IgD-negative memory B cell (primary cell): ENCODE results near the gene PLPPR1. TPM values are rescaled to one million over a fixed set of nuclear protein-coding genes. Genes with fewer than 3 reads are reported as not detected.
"Not testable (repeated sequence)": the region's sequence is repeated elsewhere in the genome, so short reads cannot be mapped to it uniquely, and the experiment has no call there.

Experiments
- H3K27ac Mint-ChIP-seq, 3 donors: one replicate each; pipeline ENCODE4 v1.8.0; 2020 to 2022; ENCODE audit warnings: mild to moderate bottlenecking in 3 of 3, mixed read lengths in 3 of 3, moderate library complexity in 1 of 3
- H3K27me3 Mint-ChIP-seq: one replicate; pipeline ENCODE4 v1.8.0; 2021; ENCODE audit warnings: mixed read lengths
- H3K36me3 Mint-ChIP-seq: one replicate; pipeline ENCODE4 v1.8.0; 2020; ENCODE audit warnings: mild to moderate bottlenecking, mixed read lengths
- H3K4me1 Mint-ChIP-seq, 3 donors: one replicate each; pipeline ENCODE4 v1.8.0; 2020 to 2022; ENCODE audit warnings: mixed read lengths in 3 of 3, mild to moderate bottlenecking in 1 of 3
- H3K4me3 Mint-ChIP-seq, 4 donors: one replicate each; pipeline ENCODE4 v1.8.0; 2020 to 2022; ENCODE audit warnings: mild to moderate bottlenecking in 4 of 4, mixed read lengths in 4 of 4, moderate library complexity in 3 of 4
- H3K9me3 Mint-ChIP-seq, 3 donors: one replicate each; pipeline ENCODE4 v1.8.0; 2020 to 2021; ENCODE audit warnings: mixed read lengths in 3 of 3, mild to moderate bottlenecking in 1 of 3
- polyA plus RNA-seq: library from polyadenylated mRNA; unstranded; fragments of 300-500 nt; fragmentation: Illumina TruSeq; gene quantifications from one replicate; pipeline ENCODE4 v1.2.3, GENCODE V29; 2021

PLPPR1 gene
- polyA plus RNA-seq, 1 donor from 2014 or later = not detected

DNA sequence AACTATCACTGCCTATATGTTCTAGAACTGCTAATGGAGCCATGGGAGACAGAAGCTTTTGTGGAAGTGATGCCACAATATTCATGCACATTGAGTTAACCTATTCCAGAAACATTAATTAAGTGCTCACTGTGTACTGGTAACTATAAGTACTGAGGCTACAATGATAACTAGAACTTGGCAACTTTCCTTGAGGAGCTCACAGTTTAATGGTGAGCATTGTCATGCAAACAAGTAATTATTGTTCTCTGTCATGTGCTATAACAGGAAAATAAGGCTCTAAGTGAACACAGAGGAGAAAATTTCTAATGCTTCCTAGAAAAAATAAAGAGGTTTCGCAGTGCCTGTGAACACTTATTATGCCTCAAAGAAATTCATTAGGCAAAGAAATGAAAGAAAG, 214.1 kb downstream of the PLPPR1 start:
- H3K36me3 Mint-ChIP-seq = no peaks in the 10 kb centered on the region
- H3K4me3 Mint-ChIP-seq = no peak overlapping the region
- peaks cover 0 to 8% (median 2%) of the 10 kb centered on the region in 3 donors for H3K9me3 Mint-ChIP-seq
- H3K4me1 Mint-ChIP-seq = no peaks in the 10 kb centered on the region
- peaks cover 4% of the 10 kb centered on the region for H3K27me3 Mint-ChIP-seq
- no peak overlapping the region for H3K27ac Mint-ChIP-seq

DNA sequence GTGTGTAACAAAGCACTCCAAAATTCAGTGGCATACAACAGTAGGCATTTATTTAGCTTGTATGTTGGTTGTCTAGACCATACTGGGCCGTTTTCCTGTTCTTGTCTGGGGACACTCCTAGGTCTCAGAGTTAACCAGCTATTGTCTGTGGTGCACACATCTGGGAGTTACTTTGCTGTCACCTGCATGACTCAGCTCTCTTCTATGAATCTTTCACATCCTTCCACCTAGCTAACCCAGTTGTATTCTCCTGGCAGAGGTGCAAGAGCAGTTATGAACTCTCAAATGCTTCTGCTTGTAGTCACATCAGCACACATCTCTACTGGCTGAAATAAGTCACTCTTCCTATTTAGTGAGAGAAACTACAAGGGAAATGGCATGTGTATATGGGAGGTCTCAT, 218.2 kb downstream of the PLPPR1 start:
- H3K9me3 Mint-ChIP-seq = peaks cover 0 to 5% (median 2%) of the 10 kb centered on the region in 3 donors
- H3K4me3 Mint-ChIP-seq = no peak overlapping the region
- no peaks in the 10 kb centered on the region for H3K4me1 Mint-ChIP-seq
- peaks cover 4% of the 10 kb centered on the region for H3K27me3 Mint-ChIP-seq
- H3K36me3 Mint-ChIP-seq = no peaks in the 10 kb centered on the region
- no peak overlapping the region for H3K27ac Mint-ChIP-seq

DNA sequence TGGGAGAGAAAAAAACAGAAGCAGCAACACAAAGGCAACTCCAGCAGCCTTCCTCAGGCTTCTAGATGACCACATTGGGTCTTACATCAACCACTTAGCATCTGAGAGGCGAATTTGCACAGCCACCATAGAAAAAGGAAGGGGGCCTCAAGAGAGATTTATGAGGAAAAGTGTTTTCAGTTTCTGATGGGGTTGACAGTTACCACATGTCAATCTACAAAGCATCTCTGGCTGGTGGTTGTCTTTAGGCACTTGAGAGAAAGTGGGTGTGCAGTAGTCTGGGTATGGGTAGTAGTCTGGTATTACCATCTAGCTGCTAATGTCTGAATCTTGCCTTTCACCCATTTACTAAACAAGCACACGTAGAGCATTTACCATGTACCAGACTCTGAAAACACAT, 218.8 kb downstream of the PLPPR1 start:
- H3K27me3 Mint-ChIP-seq = peaks cover 4% of the 10 kb centered on the region
- H3K4me1 Mint-ChIP-seq = no peaks in the 10 kb centered on the region
- H3K4me3 Mint-ChIP-seq = no peak overlapping the region
- no peaks in the 10 kb centered on the region for H3K36me3 Mint-ChIP-seq
- no peak overlapping the region for H3K27ac Mint-ChIP-seq
- H3K9me3 Mint-ChIP-seq = peaks cover 0 to 5% (median 2%) of the 10 kb centered on the region in 3 donors

DNA sequence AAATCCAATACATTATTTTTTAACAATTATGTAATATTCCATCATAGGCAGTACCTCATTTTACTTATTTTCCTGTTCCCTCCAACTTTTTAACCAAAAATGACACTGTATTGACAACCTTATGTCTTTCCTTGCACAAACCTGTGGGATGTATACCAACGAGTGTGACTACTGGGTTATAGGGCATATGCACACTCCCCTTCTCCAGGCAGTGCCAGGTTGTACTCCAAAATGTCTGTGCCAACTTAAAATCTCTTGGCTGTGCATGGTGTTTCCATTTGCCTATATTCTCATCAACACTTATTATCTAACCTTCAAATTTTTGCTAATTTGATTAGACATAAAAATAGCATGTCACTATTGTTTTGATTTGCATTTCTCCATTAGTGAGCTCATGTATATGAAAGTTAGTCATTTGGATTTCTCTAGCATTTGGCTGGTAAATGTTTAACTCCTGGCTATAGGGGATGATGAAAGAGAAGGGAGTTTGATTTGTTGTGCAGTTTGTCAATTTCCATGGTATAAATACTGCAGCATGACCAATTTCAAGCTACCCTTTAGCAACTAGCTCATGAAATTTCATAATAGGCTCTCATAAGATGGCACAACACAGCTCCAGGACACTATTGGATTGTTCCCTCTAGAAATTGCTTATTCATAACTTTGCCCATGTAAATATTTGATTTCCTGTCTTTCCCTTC, 226.4 kb downstream of the PLPPR1 start:
- Mint-ChIP-seq H3K9me3 (peaks cover 0 to 2% (median 0%) of the 10 kb centered on the region in 3 donors), H3K27ac (no peak overlapping the region), H3K36me3 (no peaks in the 10 kb centered on the region), H3K4me3 (no peak overlapping the region), H3K4me1 (no peaks in the 10 kb centered on the region), H3K27me3 (no peaks in the 10 kb centered on the region)

DNA sequence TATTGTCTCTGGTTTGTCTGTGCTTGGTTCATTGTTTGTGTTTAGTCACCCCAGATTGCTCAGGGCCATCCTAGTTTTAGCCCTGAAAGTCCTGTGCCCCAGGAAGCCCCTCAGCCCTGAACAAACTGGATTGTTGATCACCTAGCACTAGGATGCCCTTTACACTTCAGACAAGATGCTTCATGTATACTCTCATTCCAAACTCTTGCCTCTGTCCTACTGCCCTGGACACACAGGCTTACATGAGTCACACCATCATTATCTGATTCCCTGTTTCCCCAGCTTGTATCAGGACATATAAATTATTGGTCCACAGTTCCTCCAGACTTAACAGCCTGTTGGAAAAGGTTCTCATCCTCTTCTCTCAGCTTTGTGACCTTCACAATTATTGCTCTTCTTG, 236.2 kb downstream of the PLPPR1 start:
- H3K4me3 Mint-ChIP-seq = no peak overlapping the region
- H3K27me3 Mint-ChIP-seq = no peaks in the 10 kb centered on the region
- H3K36me3 Mint-ChIP-seq = no peaks in the 10 kb centered on the region
- H3K27ac Mint-ChIP-seq = no peak overlapping the region
- no peaks in the 10 kb centered on the region for H3K9me3 Mint-ChIP-seq
- peaks cover 5 to 13% (median 7%) of the 10 kb centered on the region in 3 donors for H3K4me1 Mint-ChIP-seq

DNA sequence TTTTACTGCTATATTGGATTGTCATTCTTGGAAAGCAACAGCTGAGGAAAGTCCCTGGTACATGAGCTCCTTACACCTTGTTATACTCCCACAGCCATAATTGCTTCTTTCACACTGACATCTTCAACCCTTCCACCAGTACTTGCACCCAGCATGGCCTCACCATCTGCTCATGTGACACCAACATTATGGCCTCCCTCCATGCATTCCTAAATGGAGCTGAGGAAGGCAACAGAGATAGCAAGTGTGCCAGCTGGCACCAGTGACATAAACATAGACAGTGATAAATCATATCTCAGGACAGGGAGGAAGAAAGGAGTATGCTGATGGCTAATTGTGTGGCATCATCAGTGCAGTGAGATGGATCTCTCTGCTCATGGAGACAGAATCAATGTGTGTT, 236.7 kb downstream of the PLPPR1 start:
- Mint-ChIP-seq H3K27ac (no peak overlapping the region), H3K9me3 (no peaks in the 10 kb centered on the region), H3K4me1 (peaks cover 5 to 13% (median 7%) of the 10 kb centered on the region in 3 donors), H3K36me3 (no peaks in the 10 kb centered on the region), H3K4me3 (no peak overlapping the region), H3K27me3 (no peaks in the 10 kb centered on the region)

DNA sequence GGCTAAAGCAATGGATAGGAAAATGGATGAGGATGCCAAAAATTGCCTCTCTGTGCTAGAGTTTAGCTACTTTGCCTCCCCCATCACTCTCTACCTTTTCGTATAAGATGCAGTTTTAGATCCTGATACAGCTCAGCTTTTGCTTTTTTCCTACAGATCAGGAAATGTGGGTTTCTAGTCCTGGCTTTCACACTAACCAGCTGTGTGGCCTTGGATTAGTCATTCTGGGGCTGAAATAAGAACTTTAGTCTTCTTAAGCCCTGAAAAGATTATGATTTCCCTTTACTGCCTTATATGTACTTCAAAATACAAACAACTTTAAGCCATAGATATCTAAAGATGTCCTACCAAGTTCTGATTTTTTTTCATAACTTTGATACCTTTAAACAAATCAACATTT, 239.9 kb downstream of the PLPPR1 start:
- Mint-ChIP-seq H3K27me3 (no peaks in the 10 kb centered on the region), H3K36me3 (no peaks in the 10 kb centered on the region), H3K4me1 (peaks cover 5 to 13% (median 7%) of the 10 kb centered on the region in 3 donors), H3K4me3 (no peak overlapping the region), H3K9me3 (no peaks in the 10 kb centered on the region), H3K27ac (no peak overlapping the region)

DNA sequence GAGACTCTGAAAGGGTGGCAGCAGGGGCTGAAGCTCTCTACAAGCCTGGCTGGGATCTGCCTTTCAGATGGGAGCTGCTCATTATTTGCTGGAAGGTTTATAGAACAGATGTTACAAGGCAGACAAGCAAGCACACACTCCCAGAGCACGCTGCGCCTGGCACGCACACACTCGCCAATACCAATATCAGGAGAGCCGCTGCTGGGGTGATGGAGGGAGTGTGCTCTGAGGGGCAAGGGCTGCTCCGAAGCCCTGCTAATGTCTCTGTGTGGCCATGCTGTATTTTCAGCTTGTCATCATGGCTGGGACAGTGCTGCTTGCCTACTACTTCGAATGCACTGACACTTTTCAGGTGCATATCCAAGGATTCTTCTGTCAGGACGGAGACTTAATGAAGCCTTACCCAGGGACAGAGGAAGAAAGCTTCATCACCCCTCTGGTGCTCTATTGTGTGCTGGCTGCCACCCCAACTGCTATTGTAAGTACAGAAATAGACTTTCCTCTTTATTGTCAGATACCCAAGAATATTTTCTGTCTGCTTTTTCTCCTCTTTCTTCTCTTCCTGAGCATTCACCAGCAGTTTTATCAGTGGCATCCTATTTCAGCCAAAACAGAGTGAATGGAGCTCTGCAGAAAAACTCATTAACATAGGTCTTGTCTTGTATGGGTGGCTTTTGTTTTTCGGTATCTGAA, 241.2 kb downstream of the PLPPR1 start:
- no peaks in the 10 kb centered on the region for H3K36me3 Mint-ChIP-seq
- peak overlapping the region in 1 of 3 donors; percentile 48 for H3K27ac Mint-ChIP-seq
- no peaks in the 10 kb centered on the region for H3K27me3 Mint-ChIP-seq
- H3K4me1 Mint-ChIP-seq = peaks cover 8 to 16% (median 10%) of the 10 kb centered on the region in 3 donors
- H3K4me3 Mint-ChIP-seq = no peak overlapping the region
- no peaks in the 10 kb centered on the region for H3K9me3 Mint-ChIP-seq

DNA sequence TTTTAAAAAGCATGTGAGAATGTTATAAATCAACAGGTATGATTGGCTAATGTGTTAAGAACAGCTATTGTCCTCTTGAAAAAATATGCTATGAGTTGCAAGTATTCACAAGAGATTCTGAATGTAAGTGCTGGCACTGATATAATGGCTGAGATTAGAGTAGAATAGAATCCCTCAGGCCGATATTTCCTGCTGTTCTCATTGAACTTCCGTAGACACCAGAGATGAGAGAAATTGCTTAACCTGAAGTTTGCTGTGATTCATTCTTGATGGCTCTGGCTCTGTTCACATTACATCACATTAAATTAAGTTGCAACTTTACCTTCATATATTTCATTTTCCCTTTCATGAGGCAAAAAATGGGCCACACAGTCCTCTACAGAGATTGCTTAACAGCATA, 241.8 kb downstream of the PLPPR1 start:
- H3K36me3 Mint-ChIP-seq = no peaks in the 10 kb centered on the region
- no peak overlapping the region for H3K4me3 Mint-ChIP-seq
- peaks cover 12 to 21% (median 16%) of the 10 kb centered on the region in 3 donors for H3K4me1 Mint-ChIP-seq
- no peak overlapping the region for H3K27ac Mint-ChIP-seq
- H3K9me3 Mint-ChIP-seq = no peaks in the 10 kb centered on the region
- H3K27me3 Mint-ChIP-seq = no peaks in the 10 kb centered on the region

DNA sequence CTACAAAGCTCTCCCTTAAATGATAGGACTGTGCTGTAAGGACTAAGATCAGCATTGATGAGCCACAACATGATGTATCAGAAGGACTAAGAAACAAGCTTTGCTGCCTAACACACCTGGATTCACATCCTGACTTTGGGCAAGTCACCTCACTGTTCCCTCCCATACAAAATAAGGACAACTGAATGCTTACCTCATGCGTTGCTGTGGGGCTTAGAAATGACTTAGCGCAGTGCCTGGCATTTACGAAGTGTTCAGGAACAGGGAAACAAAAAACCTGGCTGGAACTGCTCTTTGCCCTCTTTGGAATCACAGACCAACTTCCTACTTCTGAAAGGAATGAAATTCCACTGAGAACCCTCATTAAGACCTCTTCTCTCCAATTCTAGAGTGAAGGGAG, 242.6 kb downstream of the PLPPR1 start:
- Mint-ChIP-seq H3K36me3 (no peaks in the 10 kb centered on the region), H3K27me3 (no peaks in the 10 kb centered on the region), H3K9me3 (no peaks in the 10 kb centered on the region), H3K27ac (no peak overlapping the region), H3K4me1 (peaks cover 16 to 26% (median 21%) of the 10 kb centered on the region in 3 donors), H3K4me3 (no peak overlapping the region)

DNA sequence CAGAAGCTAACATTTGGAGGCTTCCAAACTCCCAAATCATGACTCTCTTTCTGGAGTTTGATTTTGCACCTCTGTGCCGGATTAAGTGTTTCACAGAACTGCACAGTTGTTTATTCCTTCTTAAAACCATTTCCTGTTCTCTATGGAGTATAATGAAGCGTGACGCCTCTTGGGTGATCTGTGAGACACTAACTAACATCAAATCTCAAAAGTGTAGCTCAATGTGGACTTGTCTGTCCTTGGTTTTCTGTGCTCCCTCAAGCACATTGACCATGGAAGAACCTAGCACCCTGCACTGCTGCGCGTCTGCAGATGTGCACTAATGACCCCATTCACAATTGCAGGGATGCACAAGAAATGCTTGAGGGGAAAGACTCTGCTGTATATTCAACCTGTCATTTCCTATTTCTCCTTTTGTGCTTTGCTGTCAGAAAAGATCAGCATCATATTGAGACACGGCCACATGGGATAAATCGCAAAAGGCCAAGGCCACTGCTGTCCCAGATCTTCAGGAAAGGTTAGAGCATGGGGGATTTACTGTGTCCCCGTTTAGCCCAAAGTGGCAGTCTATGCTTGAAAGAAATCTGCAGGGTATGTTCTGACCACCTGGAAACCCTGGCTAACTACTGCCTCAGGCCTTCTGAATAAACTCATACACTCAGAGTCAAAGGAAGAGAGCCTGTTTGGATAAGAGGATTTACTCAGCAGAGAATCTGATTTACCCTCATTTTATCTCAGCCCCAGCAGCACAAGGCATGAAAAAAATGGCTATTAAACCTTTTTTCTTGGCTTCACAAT, 246.6 kb downstream of the PLPPR1 start:
- Mint-ChIP-seq H3K36me3 (no peaks in the 10 kb centered on the region), H3K4me3 (peak overlapping the region in 3 of 4 donors; percentile 19 to 87 (median 51))

DNA sequence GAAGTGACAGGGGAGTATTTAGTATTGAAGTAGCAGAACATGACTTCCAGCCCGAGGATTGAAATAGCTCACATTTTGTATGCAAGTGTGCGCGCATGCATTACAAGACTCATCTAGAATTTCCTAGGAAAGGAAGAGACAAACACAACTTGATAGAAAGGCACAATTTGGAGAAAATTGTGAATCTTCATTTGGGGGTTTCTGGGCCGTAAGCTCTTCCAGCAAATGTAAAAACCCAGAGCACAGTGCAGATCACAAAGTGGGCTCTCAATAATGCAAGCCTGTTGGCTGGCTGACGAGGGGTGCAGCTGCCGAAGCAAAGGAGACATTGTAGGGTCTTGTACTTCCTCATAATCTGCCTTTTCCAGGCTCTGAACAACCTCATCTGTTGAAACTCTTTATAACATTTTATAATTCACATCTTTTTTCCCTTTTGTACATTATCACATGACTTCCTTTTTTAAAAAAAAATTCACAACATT, 247.3 kb downstream of the PLPPR1 start:
- Mint-ChIP-seq H3K27me3 (peaks cover 2% of the 10 kb centered on the region), H3K9me3 (peaks cover 0 to 2% (median 0%) of the 10 kb centered on the region in 3 donors), H3K4me1 (peaks cover 11 to 15% (median 14%) of the 10 kb centered on the region in 3 donors), H3K27ac (no peak overlapping the region), H3K36me3 (no peaks in the 10 kb centered on the region), H3K4me3 (no peak overlapping the region)

More for the DNA sequence above, 246.6 kb downstream of the PLPPR1 start:
- Mint-ChIP-seq H3K27me3 (peaks cover 2% of the 10 kb centered on the region), H3K4me1 (peaks cover 11 to 15% (median 14%) of the 10 kb centered on the region in 3 donors), H3K27ac (peak overlapping the region in 1 of 3 donors; percentile 18), H3K9me3 (no peaks in the 10 kb centered on the region)

DNA sequence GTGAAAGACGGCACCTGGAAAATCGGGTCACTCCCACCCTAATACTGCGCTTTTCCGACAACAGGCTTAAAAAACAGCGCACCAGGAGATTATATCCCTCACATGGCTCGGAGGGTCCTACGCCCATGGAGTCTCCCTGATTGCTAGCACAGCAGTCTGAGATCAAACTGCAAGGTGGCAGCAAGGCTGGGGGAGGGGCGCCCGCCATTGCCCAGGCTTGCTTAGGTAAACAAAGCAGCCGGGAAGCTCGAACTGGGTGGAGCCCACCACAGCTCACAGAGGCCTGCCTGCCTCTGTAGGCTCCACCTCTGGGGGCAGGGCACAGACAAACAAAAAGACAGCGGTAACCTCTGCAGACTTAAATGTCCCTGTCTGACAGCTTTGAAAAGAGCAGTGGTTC, 262.5 kb downstream of the PLPPR1 start:
- H3K9me3 Mint-ChIP-seq, H3K27ac Mint-ChIP-seq, H3K27me3 Mint-ChIP-seq, H3K4me3 Mint-ChIP-seq, H3K36me3 Mint-ChIP-seq, H3K4me1 Mint-ChIP-seq: not testable (repeated sequence)

DNA sequence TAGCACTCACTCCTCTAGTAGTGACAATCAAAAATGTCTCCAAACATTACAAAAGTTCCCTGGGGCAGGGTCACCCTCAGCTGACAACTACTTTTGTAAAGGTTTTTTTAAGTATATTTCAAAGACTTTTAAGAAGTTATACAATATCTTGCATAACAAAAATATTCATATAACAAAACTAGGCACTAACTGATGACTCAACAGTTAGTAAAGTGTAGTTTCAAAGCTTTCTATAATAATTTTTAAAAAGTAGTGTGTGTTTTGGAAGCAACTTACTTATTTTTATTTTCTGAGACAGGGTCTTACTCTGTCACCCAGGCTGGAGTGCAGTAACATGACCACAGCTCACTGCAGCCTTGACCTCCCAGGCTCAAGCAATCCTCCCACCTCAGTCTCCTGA, 271.4 kb downstream of the PLPPR1 start:
- H3K4me1 Mint-ChIP-seq = no peaks in the 10 kb centered on the region
- no peaks in the 10 kb centered on the region for H3K36me3 Mint-ChIP-seq
- H3K27me3 Mint-ChIP-seq = peaks cover 2% of the 10 kb centered on the region
- H3K4me3 Mint-ChIP-seq = no peak overlapping the region
- H3K27ac Mint-ChIP-seq = peak overlapping the region in 1 of 3 donors; percentile 50
- no peaks in the 10 kb centered on the region for H3K9me3 Mint-ChIP-seq

DNA sequence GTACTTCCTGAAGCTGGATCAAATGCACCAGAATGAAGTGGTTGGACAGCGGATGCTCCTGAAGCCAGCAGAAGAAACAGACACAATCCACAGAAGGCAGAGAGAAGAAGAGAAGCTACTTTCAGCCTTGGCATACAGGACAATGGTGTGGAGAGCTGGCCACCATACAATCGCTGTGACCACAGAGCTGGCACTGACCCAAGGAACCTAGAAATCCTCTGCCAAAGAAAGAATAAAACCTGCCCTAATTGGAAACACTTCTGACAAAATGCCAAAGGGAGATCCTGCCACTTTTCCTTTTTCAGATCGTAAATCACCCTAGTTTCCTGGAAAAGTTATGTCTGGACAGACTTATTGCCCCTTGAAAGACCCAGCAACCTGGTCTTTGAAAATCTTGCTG, 278.5 kb downstream of the PLPPR1 start:
- H3K36me3 Mint-ChIP-seq = no peaks in the 10 kb centered on the region
- H3K9me3 Mint-ChIP-seq = no peaks in the 10 kb centered on the region
- H3K27ac Mint-ChIP-seq = no peak overlapping the region
- peaks cover 2% of the 10 kb centered on the region for H3K27me3 Mint-ChIP-seq
- H3K4me3 Mint-ChIP-seq = no peak overlapping the region
- no peaks in the 10 kb centered on the region for H3K4me1 Mint-ChIP-seq
